A375 (cell line): ENCODE results near the gene S100G. TPM values are rescaled to one million over a fixed set of nuclear protein-coding genes. Genes with fewer than 3 reads are reported as not detected.

ENCODE experiments used
- small RNA-seq: library from RNA; depleted of rRNA; stranded (forward); fragments of <200 nt; gene quantifications from one replicate; pipeline ENCODE3, GENCODE V24; 2014
- total RNA-seq: library from RNA; depleted of rRNA; stranded (reverse); fragments of >200 nt; shearing (Covaris generic); gene quantifications from 2 replicates; pipeline ENCODE4 v1.2.3, GENCODE V29; 2014; rRNA removed

Gene S100G, protein sequence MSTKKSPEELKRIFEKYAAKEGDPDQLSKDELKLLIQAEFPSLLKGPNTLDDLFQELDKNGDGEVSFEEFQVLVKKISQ
- total RNA-seq, result not detected in 2 replicates

DNA sequence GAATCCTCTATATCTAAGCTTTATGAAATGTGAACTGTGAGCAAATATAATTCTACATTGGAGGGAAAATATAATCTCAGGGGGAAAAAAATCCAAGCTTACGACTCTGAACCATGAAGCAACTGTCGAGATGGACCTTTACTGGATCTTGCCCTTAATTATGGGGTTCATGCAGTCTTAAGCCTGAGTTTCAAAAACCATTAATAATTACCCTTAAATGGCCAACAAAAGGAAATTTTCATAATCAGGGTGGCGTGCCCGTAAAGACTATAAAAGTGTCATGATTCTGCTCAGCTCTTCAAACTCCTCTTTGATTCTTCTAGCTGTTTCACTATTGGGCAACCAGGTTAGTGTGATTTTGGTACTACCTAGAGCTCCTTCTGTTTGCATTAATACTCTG lies at the start of gene S100G:
TSS of gene S100G (plus strand) at position 301 of the 400 bp plus-strand sequence. CDS start 849 bp downstream, outside the sequence.

Small RNA genes within 50 kb of the gene (small RNA-seq; reads per million reads assigned to genes)
- not detected for gene MIR548AM

Other genes starting within 250 kb of the S100G start
- 14.5 and 18.0 TPM in 2 replicates for gene CTPS2, start 62.5 kb downstream of the S100G start, total RNA-seq
- gene SYAP1, start 69.5 kb downstream of the S100G start, total RNA-seq, result 43.6 and 51.4 TPM in 2 replicates
- 27.7 and 28.1 TPM in 2 replicates for gene TXLNG, start 136.3 kb downstream of the S100G start, total RNA-seq
- 99.4 and 122 TPM in 2 replicates for gene RBBP7, start 220.2 kb downstream of the S100G start, total RNA-seq